DMS79 (cell line): Measurements from ENCODE around the gene KIF13A.
"Not testable (repeated sequence)": the region's sequence is repeated elsewhere in the genome, so short reads cannot be mapped to it uniquely, and the experiment has no call there.

Source experiments
- DNase-seq: peaks from one replicate; lab custom pipeline; 2025; lab: John Stamatoyannopoulos, UW

Gene KIF13A

GRCh38 chr6:17785094-17785787 is 202.2 kb downstream of the KIF13A start:
- DNase-seq, result no peak

- no peak for DNase-seq
Measured at GRCh38 chr6:17780061-17780460, 207.4 kb downstream of the KIF13A start.

- DNase-seq, result no peak
Measured at GRCh38 chr6:17771609-17772008, 215.8 kb downstream of the KIF13A start.

- no peak for DNase-seq
Measured at GRCh38 chr6:17768881-17769280, 218.6 kb downstream of the KIF13A start.

GRCh38 chr6:17768388-17768787 is 219.0 kb downstream of the KIF13A start:
- DNase-seq, result no peak

- no peak for DNase-seq
Measured at GRCh38 chr6:17762651-17763050, 224.8 kb downstream of the KIF13A start.

- DNase-seq, result no peak
Measured at GRCh38 chr6:17758119-17758518, 229.3 kb downstream of the KIF13A start.

GRCh38 chr6:17754254-17754653 is 233.2 kb downstream of the KIF13A start:
- DNase-seq, result no peak

GRCh38 chr6:17745324-17745723 is 242.1 kb downstream of the KIF13A start:
- DNase-seq, result not testable (repeated sequence)

- DNase-seq, result not testable (repeated sequence)
Measured at GRCh38 chr6:17744757-17745308, 242.6 kb downstream of the KIF13A start.

GRCh38 chr6:17744019-17744756 is 243.2 kb downstream of the KIF13A start:
- no peak for DNase-seq

GRCh38 chr6:17741507-17741906 is 245.9 kb downstream of the KIF13A start:
- DNase-seq, result no peak

- no peak for DNase-seq
Measured at GRCh38 chr6:17740559-17741220, 246.7 kb downstream of the KIF13A start.

GRCh38 chr6:17737704-17738252 is 249.7 kb downstream of the KIF13A start:
- no peak for DNase-seq

- DNase-seq, result not testable (repeated sequence)
Measured at GRCh38 chr6:17735311-17735710, 252.1 kb downstream of the KIF13A start.

- no peak for DNase-seq
Measured at GRCh38 chr6:17730078-17730704, 257.2 kb downstream of the KIF13A start.

GRCh38 chr6:17729223-17730077 is 258.0 kb downstream of the KIF13A start:
- DNase-seq, result no peak

GRCh38 chr6:17728551-17729222 is 258.7 kb downstream of the KIF13A start:
- no peak for DNase-seq

- no peak for DNase-seq
Measured at GRCh38 chr6:17725083-17725482, 262.4 kb downstream of the KIF13A start.

GRCh38 chr6:17724341-17724740 is 263.1 kb downstream of the KIF13A start:
- no peak for DNase-seq
